Activated effector memory CD4-positive, alpha-beta T cell treated with Interleukin-2 at 50 U/mL for 16 hours (primary cell): ENCODE measurements around the gene PMEPA1.

Experiments
- DNase-seq: peaks from one replicate; pipeline ENCODE4 v3.0.0-alpha.2; 2020

PMEPA1 gene

GRCh38 chr20:57658833-57659516 is 50.8 kb downstream of the PMEPA1 start:
- no peak for DNase-seq

DNA sequence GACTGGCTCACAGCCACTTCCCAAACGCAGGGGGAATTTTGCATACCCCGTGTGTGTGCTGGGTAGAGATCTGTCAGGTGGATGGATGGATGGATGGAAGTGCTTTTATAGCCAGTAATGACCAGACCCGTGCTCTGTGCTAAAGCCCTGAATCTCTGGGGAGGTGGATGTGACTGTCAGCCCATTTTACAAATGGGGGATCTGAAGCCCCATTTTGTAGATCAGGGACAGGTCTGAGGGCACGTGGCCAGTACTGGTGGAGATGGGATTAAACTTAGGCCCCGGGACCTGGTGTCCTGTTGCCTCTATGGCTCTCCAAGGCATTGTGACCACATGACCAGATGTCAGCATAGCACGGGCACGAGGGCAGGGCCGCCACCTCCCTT is 51.4 kb downstream of the PMEPA1 start:
- DNase-seq = no peak

DNA sequence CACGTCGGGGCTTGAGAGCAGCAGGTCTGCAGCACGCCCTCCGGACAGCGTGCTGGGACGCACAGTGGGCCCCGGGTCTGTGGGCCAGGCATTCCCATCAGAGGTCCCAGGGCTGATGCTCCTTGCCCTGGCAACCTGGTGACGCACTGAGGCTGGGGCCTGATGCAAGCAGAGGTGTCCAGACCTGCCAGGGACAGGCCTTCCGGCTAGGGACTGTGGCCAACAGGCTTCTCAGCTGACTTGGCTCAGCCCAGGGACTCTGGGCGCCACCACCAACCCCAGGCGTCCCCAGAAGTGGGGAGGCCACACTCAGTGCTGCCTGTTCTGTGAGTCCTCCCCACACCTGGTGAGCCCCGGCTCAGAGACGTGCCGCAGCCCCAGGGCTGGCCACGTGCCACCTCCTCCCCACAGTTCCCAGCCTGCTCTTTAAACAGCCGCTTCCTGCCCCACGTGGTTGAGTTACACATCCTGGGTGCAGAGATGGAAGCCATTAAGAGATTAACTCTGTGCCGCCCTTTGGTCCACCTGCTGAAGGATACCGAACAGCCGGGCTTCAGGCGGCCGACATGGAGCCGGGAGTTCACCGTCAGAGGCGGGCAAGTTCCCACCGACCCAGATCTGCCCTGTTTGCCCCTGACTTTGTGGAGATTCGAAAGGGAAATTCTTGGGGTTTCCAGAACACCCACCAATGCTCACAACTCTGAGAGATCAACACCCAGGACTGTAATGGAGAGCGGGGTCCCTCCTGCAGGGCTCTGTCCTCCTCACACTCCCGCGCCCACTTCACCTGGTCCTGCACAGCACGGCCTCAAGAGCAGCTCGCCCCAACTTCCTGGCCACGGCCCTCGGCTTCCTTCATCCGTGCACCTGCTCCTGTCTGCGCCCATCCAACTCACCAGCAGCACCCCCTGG is 52.0 kb downstream of the PMEPA1 start:
- DNase-seq = peak; percentile 43

GRCh38 chr20:57656821-57657534 is 52.8 kb downstream of the PMEPA1 start:
- no peak for DNase-seq

GRCh38 chr20:57656252-57656820 is 53.5 kb downstream of the PMEPA1 start:
- DNase-seq = no peak

GRCh38 chr20:57655809-57656155 is 54.0 kb downstream of the PMEPA1 start:
- DNase-seq = no peak

- DNase-seq = no peak
Measured at GRCh38 chr20:57654998-57655808, 54.6 kb downstream of the PMEPA1 start.

DNA sequence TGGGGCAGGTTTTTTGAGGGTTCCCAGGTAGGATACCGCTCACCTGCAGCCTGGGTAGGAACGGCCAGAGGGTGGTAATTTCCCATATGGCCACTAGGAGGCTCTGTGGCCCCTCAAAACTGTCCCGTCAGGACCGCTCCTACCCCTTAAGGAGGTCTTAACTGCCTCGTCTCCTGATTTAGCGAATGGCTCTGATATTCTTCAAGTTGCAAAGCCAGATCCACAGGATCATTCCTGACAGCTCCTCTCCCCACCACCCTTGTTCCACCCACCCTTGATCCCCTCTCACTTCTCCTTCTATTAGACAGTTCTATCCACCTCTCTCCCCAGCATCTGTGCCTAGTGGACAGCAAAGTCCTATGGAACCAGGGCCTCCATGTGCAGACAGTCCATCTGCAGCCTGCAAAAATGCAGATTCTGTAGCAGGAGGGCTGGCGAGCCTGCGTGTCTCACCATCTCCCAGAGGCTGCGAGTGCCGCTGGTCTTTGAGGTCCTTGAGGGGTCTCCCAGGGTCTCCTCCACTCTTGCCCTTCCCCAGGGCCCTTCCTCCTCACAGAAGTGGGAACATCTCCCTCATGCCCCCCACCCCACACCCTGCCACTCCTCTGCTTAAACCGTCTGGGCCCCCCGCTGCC is 55.3 kb downstream of the PMEPA1 start:
- peak; percentile 40 for DNase-seq

DNA sequence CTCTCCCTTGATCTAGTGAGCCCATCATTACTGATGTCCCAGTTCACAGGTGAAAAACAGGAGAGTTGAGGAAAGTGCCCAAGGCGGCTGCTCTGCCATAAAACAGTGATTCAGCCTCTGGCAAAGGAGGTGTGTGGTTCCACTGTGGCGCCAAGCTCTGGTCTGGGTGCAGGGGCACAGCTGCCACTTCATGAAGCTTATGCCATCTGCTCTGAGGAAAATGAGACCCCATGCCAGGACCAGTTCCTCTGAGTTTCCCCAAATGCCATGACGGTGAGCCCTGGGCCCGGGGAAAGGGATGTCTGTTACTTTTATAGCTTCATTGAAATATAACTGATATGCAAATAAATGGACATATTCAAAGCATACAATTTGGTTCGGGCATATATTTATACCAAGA is 55.9 kb downstream of the PMEPA1 start:
- DNase-seq = no peak

GRCh38 chr20:57653546-57653900 is 56.3 kb downstream of the PMEPA1 start:
- no peak for DNase-seq

DNA sequence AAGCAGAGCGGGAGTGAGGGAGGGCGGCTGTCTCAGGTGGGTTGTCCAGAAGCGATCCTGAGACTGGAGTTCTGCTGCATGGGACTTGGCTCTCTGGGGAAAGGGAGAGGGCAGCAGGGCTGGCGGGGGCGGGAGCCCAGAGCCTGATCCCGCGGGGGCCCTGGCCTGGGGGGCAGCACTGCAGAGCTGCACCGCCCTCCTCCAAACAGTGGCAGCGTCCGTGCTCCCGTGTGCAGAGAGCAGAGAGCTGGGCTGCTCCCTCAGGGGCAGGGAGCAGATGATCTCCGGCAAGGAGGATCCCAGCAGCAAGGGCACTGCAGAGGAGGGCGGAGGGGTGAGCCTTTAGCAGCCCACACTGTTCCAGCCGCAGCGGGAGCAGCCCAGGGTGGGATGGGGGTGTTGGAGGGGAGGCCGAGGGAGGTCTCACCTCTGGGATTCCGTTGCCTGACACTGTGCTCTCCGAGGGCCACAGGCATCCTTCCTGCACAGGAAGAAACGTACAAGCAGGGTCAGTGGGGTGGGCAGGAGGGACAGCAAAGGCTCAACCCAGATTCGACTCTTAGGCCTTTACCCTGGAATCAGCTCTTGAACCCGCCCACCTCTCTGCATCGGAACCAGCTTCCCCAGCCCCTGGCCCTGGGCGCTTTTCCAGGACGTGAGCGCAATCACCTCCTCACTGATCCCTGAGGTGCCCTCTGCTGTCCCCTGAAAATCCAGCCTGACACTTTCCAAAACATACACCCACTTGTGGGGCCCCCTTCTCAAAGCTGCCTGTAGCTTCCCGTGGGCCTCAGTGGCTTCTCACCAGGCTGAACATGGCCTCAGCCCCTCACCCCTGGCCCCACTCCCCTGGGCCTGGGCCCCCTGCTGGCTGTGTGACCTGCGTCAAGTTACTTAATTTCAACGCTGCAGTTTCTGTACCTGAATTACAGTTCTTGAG is 56.9 kb downstream of the PMEPA1 start:
- DNase-seq = no peak

DNA sequence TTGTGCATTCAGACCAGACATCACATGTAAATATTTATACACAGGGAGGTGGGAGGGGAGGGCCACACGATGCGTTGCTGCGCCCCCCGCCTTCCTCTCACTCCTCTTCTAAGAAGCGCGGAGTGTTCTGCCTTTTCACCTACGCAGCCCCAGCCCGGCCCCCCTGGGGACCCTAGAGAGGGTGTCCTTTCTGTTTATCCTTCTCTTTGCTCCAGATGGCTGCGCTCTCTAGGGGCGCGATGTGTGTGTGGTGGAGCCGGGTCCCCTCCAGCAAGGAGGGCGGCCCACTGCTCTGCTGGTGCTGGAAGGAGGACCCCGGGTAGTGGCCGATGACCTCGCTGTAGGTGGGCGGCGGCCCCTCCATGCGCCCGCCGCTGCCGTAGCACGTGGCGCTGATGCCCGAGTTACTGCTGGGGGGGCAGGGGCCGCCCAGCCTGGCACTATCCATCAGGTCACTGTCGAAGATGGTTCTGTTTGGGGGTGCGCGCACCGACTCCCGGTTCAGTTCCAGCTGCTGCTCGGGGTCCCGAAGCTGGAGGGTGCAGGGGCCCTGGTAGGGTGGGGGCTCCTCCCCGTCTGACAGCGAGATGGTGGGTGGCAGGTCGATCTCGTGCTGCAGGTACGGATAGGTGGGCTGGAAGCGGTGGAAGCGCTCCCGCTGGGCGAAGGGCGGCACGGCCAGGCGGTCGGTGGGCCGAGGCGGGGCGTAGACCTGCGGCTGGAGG is 57.8 kb downstream of the PMEPA1 start:
- DNase-seq = no peak

- DNase-seq = no peak
Measured at GRCh38 chr20:57650756-57651483, 58.9 kb downstream of the PMEPA1 start.

DNA sequence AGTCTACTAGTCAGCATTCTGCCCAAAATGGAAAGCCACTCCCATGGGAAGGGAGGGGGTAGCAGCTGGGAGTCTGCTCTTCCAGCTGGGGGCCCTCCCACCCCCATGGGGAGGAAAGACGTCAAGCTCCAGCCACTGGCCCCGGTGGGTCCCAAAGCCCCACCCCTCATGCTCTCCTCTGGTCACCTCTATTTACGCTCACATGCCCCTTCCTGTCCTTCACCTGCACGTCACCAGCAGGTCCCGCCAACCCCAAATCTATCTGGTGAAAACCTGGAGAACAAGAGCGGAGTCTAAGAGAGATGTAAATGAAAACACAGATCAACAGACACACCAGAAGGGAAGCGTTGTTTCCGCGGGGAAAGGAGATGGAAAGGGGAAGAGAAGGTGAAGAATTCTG is 59.5 kb downstream of the PMEPA1 start:
- DNase-seq = no peak

DNA sequence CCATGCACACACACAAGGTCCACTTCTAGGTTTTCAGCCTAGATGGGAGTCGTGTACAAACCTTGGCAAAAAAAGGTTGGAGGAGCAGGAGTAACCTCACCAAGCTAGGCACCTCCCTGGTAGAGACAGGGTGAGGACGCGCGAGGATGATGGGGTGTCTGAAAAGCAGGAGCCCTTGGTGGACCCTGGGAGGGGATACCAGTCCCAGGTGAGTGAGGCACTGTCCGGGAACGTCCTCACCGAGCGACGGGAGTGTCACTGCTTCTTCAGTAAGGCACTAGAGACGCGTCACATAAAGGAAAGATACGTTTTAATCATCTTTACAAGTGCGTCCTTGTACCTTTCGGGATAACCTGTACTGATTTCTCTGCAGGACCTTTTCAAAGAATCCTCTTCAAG is 60.2 kb downstream of the PMEPA1 start:
- no peak for DNase-seq

GRCh38 chr20:57648878-57649616 is 60.8 kb downstream of the PMEPA1 start:
- DNase-seq = no peak

DNA sequence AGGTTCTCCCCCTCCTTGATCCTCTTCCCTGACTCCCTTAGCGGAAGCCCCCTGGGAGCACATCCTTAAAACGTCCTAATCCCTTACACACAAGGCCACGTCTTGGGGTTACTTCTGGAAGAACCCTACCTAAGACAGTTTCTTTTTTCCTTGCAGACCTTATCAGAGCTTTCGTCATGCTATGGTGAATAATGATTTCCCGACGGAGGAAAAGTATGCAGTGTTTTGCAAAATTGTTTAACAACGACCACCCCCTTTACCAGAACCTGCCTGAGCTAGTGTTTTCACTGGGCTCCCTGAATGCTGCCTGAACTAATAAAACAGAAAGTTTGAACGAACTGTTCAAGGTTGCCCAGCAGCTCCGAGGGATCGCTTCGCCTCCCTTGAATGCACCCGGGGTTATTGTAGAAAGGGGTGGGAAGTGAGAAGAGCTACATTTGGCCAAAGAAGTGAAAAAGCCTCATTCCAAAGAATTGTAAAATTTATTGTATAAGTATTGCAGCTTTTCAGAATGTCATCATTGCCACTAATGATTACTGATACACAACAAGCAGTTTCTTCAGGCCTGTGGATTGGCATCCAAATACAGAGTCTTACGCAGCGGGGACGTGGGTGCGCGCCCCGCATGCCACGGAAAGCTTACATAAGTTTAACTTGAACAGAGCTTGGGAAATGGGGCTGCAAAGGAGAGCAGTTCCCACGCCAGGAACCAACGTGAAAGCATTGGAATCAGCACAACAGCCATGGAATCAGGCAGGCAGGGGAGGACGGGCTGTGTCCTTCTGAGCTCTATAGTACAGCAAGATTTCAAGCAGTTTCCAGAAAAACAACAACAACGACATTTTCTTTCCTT is 61.7 kb downstream of the PMEPA1 start:
- DNase-seq = no peak
